Measurements from ENCODE around the gene SUPT20H. TPM values are rescaled to one million over a fixed set of nuclear protein-coding genes. Genes with fewer than 3 reads are reported as not detected.

SUPT20H gene
- total RNA-seq: 65.9 and 70.7 TPM in 2 replicates
- 47.2 and 48.3 TPM in 2 replicates for polyA plus RNA-seq
- 47.4 and 50.8 TPM in 2 replicates for polyA plus RNA-seq (2011; cell fraction: cytosol; rRNA removed)
- 124 and 130 TPM in 2 replicates for polyA plus RNA-seq (2011; cell fraction: nucleus; rRNA removed)
- polyA plus RNA-seq (2012): 54.3 and 71.2 TPM in 2 replicates
- 66.0 and 71.0 TPM in 2 replicates for polyA minus RNA-seq
- 7.6 TPM for polyA minus RNA-seq (2011; cell fraction: cytosol; rRNA and poly(A)+ RNA removed)
- 110 and 167 TPM in 2 replicates for polyA minus RNA-seq (2011; cell fraction: nucleus; rRNA and poly(A)+ RNA removed)
- percentile 91 among the genes with signal in this experiment for Bru-seq, nascent RNA
- percentile 79 among the genes with signal in this experiment for BruChase-seq, experiment 1, labeled RNA remaining after a 6-hour chase
- percentile 92 among the genes with signal in this experiment for BruChase-seq, experiment 2, labeled RNA remaining after a 2-hour chase
- long read RNA-seq, transcript SUPT20H-203 (25 exons, 2,843 nt): minor isoform, 8 of 122 reads
- long read RNA-seq, transcript SUPT20H-201 (26 exons, 2,739 nt): major isoform, 11 of 122 reads
- long read RNA-seq, partial matches to known transcripts: 10 of 122 reads
- long read RNA-seq, other reads (novel, unspliced or antisense): 90 of 122 reads

GRCh38 chr13:37058910-37059847 is at the start of gene SUPT20H:
Gene SUPT20H, minus strand, starts transcription at chr13:37059688. Its CDS starts 8,198 bp downstream, at chr13:37051490.
- TSS peak; percentile 91 for BruUV-seq (replicated peaks)
- Histone ChIP-seq H3K4me2 (ENCODE audit: insufficient read depth, low read length) (peak within 1 kb of the TSS; percentile 95), H3K9me1 (replicated peaks; ENCODE audit: control insufficient read depth, extremely low read depth, insufficient read depth, low read length) (no peaks in the 10 kb centered on the region), H3K9ac (replicated peaks; ENCODE audit: extremely low read depth, insufficient read depth, low read length) (peak within 1 kb of the TSS; percentile 83), H4K20me1 (replicated peaks; ENCODE audit: control insufficient read depth, extremely low read depth, insufficient read depth, low read length) (no peaks in the 10 kb centered on the region), H2AFZ (ENCODE audit: low read depth, low read length) (peak within 1 kb of the TSS; percentile 90), H3K27me3 (ENCODE audit: control insufficient read depth in 2 of 2, insufficient read depth in 2 of 2, low read length in 2 of 2) (no peaks in the 10 kb centered on the region), H3K79me2 (ENCODE audit: control insufficient read depth, insufficient read depth, low read length) (peaks cover 40% of the 10 kb centered on the region), H3K36me3 (ENCODE audit: control insufficient read depth in 2 of 2, extremely low read depth in 1 of 2, insufficient read depth in 2 of 2, low read length in 2 of 2) (peaks cover 0 to 3% of the 10 kb centered on the region in 2 experiments), H3K4me1 (ENCODE audit: control insufficient read depth, extremely low read depth, insufficient read depth, low read length) (peaks cover 6% of the 10 kb centered on the region), H3K9me3 (replicated peaks; ENCODE audit: control insufficient read depth, insufficient read depth, low read length) (no peaks in the 10 kb centered on the region), H3K4me3 (replicated peaks in 1 of 3; ENCODE audit: insufficient read depth in 1 of 3, low read depth in 1 of 3, low read length in 3 of 3) (peak within 1 kb of the TSS; percentile 81 to 82 (median 81)), H3K27ac (ENCODE audit: insufficient read depth, low read depth, low read length) (peak within 1 kb of the TSS; percentile 92)
- peak; percentile 94 for FAIRE-seq
- POLR2A ChIA-PET: no interaction called here
- CTCF ChIA-PET: no interaction called here
- peak; percentile 93 for DNase-seq (ENCODE audit: low read depth, low spot score)
- intact Hi-C loops (cut with micrococcal nuclease): loop anchor here (1.0 to 5.0 kb wide), 6 partner anchors 32 to 712 kb away; partner anchors contain the start of genes ALG5 and SPART
- TF ChIP-seq FOS (IDR thresholded peaks at IDR 0.05; ENCODE audit: borderline replicate concordance, insufficient read depth, low read length): no peak
- peak; percentile 73 for TF ChIP-seq POLR2A (IDR thresholded peaks at IDR 0.05; ENCODE audit: low read depth, low read length)
- peak; percentile 90 for TF ChIP-seq POLR2AphosphoS5 (IDR thresholded peaks at IDR 0.05; ENCODE audit: insufficient read depth, low read depth, low read length)
- no peak for TF ChIP-seq CTCF (IDR thresholded peaks at IDR 0.05; ENCODE audit: extremely low read depth in 1 of 2, insufficient read depth in 1 of 2, low read depth in 1 of 2, low read length in 2 of 2)
- TF ChIP-seq EZH2 (IDR thresholded peaks at IDR 0.05; ENCODE audit: borderline replicate concordance, low read depth, low read length, severe bottlenecking): no peak
- no peak for TF ChIP-seq GATA2 (IDR thresholded peaks at IDR 0.05; ENCODE audit: insufficient read depth, insufficient read length, low read depth, low read length)
- no peak for TF ChIP-seq MYC (IDR thresholded peaks at IDR 0.05; ENCODE audit: low read depth, low read length)
- no peak for TF ChIP-seq JUN (IDR thresholded peaks at IDR 0.05; ENCODE audit: borderline replicate concordance, insufficient read depth, insufficient read length, low read depth)
- no peak for TF ChIP-seq MAX (IDR thresholded peaks at IDR 0.05; ENCODE audit: insufficient read depth, insufficient read length)
- dilution Hi-C loops (cut with MboI; ENCODE audit: extremely low pct_ligation_motif_present, low sequenced_read_pairs): no loop called here
